ENCODE measurements around the gene ZFP30. TPM values are rescaled to one million over a fixed set of nuclear protein-coding genes. Genes with fewer than 3 reads are reported as not detected.

The ZFP30 gene
- total RNA-seq, 4 donors from 2014 or later, result 10.1 to 24.5 (median 18.4) TPM

DNA sequence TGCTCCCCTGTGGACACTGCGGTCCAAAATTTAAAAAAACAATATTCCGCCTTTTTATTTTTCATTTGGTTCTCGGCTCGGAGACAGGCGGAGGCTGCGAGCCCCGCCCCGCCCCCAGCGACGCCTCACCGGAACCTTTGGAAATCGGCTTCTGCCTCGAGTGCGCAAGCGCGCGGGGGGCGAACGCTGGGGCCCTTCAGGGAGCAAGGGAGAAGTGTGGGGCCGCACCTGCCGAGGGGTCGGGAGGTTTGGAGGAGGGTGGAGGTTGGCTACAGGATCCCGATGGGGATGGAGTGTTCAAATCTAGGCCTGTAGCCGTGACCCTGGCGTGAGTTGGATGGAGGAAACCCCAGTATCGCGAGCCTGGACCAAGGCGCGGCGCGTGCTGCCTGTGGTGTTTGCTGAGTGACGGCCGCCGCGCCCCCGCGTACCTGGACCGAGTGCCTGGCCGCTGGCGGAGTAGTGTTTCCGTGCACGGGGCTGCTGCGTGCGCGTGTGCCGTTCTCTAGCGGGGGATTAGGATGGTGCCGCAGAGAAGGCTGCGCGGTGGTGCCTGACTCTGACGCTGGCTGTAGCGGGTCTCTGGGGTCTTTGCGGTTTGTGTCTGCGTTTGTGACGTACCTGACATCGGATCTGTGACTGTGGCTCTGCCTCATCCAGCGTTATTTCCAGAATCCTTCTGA is 565 bp upstream of the ZFP30 start:
- H3K27ac ChIP-seq (replicated peaks in 1 of 4), result peak overlapping the region; percentile 88 to 94 (median 89)
- no peaks in the 10 kb centered on the region for H3K36me3 ChIP-seq
- H3K4me1 ChIP-seq, result peaks cover 12 to 30% (median 27%) of the 10 kb centered on the region in 4 donors
- H3K9me3 ChIP-seq, result no peaks in the 10 kb centered on the region
- no peak for TF ChIP-seq POLR2A (IDR thresholded peaks at IDR 0.05; ENCODE audit: low read depth)
- no peak for TF ChIP-seq CTCF (IDR thresholded peaks at IDR 0.05)
- no peak for TF ChIP-seq EP300 (IDR thresholded peaks at IDR 0.05)
- TF ChIP-seq POLR2AphosphoS5 (IDR thresholded peaks at IDR 0.05), result peak; percentile 59 to 64
- WGBS, result 0% methylated on average over 19 of the region's 57 CpGs
- H3K27me3 ChIP-seq, result no peaks in the 10 kb centered on the region
- intact Hi-C loops (cut with DNase I), result loop anchor here (5.0 kb wide), 1 partner anchor 36 kb away; no protein-coding TSS in a partner anchor
- DNase-seq (ENCODE audit: extremely low spot score), result peak; percentile 94
- peak overlapping the region; percentile 71 to 88 (median 74) for H3K4me3 ChIP-seq

DNA sequence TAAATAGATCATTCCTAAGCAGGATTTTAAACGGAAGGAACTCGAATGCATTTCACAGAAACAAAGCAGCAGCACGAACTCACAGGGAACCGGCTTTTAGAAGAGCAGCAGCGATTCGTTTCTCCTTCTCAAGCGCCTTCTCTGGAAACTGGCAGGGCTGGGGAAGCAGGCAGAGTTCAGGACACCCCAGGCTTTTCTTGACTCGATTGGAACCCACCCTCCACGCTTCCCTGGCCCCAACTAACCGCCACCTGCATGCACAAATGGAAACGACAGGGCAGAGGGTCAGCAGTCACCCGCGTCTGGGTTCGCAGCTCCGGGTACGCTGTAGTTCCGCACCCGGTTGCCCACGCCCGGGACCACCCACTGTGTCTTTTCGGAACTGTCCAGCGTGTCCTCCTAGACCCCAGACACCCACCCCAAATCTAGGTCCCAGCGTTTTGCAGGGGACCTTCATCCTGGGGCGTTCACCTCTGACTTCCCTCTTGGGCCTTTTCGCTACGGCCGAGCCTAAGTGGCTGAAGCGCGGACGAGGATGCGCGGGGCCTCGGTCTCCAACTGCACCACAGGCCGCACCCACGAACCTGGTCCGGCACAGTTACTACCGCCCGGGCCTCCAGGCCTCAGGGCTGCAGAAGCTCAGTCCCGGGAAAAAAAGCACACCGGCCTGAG is 500 bp downstream of the ZFP30 start:
- intact Hi-C loops (cut with DNase I), result loop anchor here (5.0 kb wide), 2 partner anchors 38 to 57 kb away; no protein-coding TSS in a partner anchor
- no peaks in the 10 kb centered on the region for H3K27me3 ChIP-seq

DNA sequence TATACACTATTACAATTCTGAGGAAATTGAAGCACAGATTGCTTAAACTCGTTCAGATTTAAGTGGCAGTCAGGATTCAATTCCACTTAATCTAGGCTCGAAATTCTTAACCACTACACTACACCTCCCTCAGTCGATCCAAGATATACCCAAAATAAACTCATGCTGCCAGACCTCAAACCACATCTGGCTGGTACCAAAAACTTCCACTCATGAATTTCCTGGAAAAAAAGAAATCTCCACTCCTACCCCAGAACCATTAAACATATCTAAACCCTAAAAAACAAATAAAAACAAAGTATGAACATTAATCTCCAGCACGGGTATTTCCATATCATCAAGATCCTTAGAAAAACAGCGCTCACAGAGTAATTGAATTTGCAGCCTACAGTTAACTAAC is 1.1 kb downstream of the ZFP30 start:
- intact Hi-C loops (cut with DNase I), result loop anchor here (5.0 kb wide), 1 partner anchor 57 kb away; no protein-coding TSS in a partner anchor
- WGBS, result 6% methylated on average over 5 of the region's 5 CpGs
- no peak for TF ChIP-seq CTCF (IDR thresholded peaks at IDR 0.05)
- TF ChIP-seq POLR2AphosphoS5 (IDR thresholded peaks at IDR 0.05), result no peak
- no peak for TF ChIP-seq EP300 (IDR thresholded peaks at IDR 0.05)
- TF ChIP-seq POLR2A (IDR thresholded peaks at IDR 0.05; ENCODE audit: low read depth), result no peak
- Histone ChIP-seq H3K9me3 (no peaks in the 10 kb centered on the region), H3K27ac (replicated peaks in 1 of 4) (peak overlapping the region; percentile 88 to 94 (median 89)), H3K4me1 (peaks cover 12 to 30% (median 27%) of the 10 kb centered on the region in 4 donors), H3K4me3 (peak overlapping the region; percentile 71 to 88 (median 74)), H3K36me3 (peaks cover 0 to 8% (median 3%) of the 10 kb centered on the region in 4 donors), H3K27me3 (no peaks in the 10 kb centered on the region)
- DNase-seq (ENCODE audit: extremely low spot score), result no peak

More for the DNA sequence above, 500 bp downstream of the ZFP30 start:
- no peak for TF ChIP-seq POLR2A (IDR thresholded peaks at IDR 0.05; ENCODE audit: low read depth)
- TF ChIP-seq CTCF (IDR thresholded peaks at IDR 0.05), result no peak
- TF ChIP-seq EP300 (IDR thresholded peaks at IDR 0.05), result no peak
- TF ChIP-seq POLR2AphosphoS5 (IDR thresholded peaks at IDR 0.05), result no peak
- no peaks in the 10 kb centered on the region for H3K9me3 ChIP-seq
- DNase-seq (ENCODE audit: extremely low spot score), result no peak
- 0% methylated on average over 12 of the region's 40 CpGs for WGBS
- H3K27ac ChIP-seq (replicated peaks in 1 of 4), result peak overlapping the region; percentile 88 to 94 (median 89)
- peaks cover 0 to 2% (median under 1%) of the 10 kb centered on the region in 4 donors for H3K36me3 ChIP-seq
- H3K4me3 ChIP-seq, result peak overlapping the region; percentile 71 to 88 (median 74)
- H3K4me1 ChIP-seq, result peaks cover 12 to 30% (median 27%) of the 10 kb centered on the region in 4 donors

DNA sequence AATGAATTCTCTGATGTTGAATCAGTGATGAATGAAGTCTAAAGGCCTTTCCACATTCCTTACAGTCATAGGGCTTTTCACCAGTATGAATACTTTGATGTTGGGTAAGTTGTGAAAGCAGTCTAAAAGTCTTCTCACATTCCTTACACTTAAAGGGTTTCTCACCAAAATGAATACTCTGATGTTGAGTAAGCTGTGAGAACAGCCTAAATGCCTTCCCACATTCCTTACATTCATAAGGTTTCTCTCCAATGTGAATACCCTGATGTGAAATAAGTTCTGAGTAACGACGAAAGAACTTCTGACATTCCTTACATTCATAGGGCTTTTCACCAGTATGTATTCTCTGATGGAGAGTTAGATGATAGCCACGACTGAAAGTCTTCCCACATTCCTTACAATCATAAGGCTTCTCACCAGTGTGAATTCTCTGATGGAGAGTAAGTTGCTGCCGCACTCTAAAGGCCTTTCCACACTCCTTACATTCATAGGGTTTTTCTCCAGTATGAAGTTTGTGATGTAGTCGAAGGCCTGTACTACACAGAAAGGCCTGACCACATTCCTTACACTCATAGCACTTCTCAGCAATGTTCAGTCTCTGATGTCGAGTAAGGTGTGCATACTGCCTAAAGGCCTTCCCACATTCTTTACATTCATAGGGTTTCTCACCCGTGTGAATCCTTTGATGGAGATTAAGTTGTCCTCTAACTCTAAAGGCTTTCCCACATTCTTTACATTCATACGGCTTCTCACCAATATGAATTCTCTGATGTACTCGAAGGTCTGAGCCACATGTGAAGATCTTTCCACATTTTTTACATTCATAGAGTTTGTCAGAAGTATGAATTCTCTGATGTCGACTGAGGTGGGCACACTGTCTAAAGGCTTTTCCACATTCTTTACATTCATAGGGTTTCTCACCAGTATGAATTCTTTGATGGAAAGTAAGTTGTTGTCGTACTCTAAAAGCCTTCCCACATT is 19.9 kb downstream of the ZFP30 start:
- DNase-seq (ENCODE audit: extremely low spot score), result no peak
- peaks cover 19 to 91% (median 56%) of the 10 kb centered on the region in 4 donors for H3K9me3 ChIP-seq
- 97% methylated on average over 11 of the region's 11 CpGs for WGBS
- H3K27ac ChIP-seq (replicated peaks in 1 of 4), result no peak overlapping the region
- no peak overlapping the region for H3K4me3 ChIP-seq
- intact Hi-C loops (cut with DNase I), result no loop called here
- no peaks in the 10 kb centered on the region for H3K4me1 ChIP-seq
- peaks cover 26 to 59% (median 44%) of the 10 kb centered on the region in 4 donors for H3K36me3 ChIP-seq
- no peaks in the 10 kb centered on the region for H3K27me3 ChIP-seq
- TF ChIP-seq EP300 (IDR thresholded peaks at IDR 0.05), result no peak
